Inferior parietal cortex (tissue), 1 donor: ENCODE measurements around the gene TGM6.
"Not testable (repeated sequence)": the region's sequence is repeated elsewhere in the genome, so short reads cannot be mapped to it uniquely, and the experiment has no call there.

Experiments used
- DNase-seq: peaks from one replicate; pipeline ENCODE4 v3.0.0-alpha.2; 2016; ENCODE audit errors: extremely low spot score

The TGM6 gene

DNA sequence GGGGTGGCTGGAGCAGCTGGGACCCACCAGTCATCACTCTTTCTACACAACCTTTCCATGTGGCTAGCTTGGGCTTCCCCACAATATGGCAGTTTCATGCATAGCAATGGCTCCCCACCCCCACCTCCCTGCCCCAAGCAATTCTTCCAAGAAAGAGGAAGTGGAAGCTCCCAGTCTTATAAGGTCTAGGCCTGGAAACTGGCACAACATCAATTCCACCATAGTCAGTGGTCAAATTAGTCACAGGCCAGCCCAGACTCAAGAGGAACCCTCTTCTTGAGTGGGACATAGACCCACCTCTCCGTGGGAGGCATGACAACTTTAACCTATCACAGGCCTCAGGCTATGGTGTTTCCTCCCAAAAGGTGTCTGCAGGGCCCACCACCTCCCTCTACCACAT lies 17.7 kb downstream of the TGM6 start:
- no peak for DNase-seq

DNA sequence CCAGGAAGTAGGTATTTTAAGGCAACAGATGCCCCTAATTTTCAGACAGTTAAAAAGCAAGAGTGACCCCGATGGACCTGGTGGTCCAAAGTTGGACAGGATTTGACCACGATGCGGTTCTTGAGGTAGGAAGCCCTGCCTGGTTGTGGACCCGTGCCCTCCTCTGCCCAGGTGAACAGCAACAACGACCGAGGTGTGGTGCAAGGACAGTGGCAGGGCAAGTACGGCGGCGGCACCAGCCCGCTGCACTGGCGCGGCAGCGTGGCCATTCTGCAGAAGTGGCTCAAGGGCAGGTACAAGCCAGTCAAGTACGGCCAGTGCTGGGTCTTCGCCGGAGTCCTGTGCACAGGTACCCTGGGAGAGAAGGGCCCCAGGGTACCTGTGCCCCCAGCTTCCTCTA lies 18.7 kb downstream of the TGM6 start:
- no peak for DNase-seq

DNA sequence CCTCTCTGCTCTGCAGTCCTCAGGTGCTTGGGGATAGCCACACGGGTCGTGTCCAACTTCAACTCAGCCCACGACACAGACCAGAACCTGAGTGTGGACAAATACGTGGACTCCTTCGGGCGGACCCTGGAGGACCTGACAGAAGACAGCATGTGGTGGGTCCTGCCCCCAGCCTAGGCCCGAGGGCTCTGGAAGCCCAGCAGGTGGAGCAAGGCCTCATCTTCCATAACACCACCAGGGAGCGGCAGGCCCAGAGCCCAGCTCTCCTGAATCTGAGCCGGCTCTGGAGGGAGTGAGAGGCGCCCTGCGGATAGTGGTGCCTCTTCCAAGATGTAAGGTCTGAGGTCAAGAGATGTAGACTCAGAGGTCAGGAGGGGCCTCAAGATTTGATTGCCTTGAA lies 19.6 kb downstream of the TGM6 start:
- no peak for DNase-seq

DNA sequence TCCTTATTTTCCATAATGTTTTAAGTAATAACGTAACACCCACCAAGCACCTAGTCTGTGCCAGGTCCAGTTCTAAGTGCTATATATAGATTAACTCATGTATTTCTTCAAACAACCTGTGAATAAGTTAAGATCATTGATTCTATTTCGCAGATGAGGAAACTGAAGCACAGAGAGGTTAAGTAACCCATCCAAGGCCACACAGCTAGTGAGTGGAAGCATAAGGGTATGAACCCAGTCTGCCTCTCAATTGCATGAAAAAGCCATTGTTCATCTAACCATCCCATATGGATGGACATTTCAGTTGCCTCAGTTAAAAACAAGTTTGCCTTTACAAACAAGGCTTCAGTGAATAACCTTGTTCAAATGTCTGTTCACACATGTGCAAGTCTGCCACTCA lies 20.8 kb downstream of the TGM6 start:
- no peak for DNase-seq

DNA sequence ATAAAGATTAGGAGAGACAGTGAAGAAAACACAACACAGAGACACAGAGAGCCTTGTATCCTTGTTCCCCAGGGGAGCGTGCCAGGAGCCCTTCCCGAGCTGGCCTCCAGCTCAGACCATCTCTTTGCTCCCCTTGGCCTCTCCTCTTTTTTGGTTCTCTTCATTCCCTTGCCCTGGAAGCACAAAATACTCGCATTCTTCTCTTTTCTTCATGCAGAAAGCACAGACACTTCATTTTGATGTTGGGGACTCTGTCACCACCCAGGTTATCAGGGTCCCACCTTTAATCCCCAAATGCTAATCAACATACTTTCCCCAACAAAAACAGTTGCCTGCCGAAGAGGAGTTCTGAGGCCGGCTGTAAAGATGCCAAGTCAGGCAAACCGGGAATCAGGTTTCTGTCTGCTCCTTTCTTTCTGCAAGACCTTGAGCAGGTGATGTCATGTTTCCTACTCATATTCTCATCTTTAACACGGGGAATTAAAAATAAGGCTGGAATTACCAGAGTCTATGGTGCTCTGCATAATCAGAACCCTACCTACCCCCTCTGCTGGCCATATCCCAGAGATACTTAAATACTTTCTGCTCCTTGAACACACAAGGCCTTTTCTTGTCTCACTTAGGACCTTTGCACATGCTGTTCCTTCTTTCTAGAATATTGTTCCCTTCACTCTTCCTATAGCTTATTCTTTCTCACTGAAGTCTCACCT lies 21.7 kb downstream of the TGM6 start:
- DNase-seq: no peak

DNA sequence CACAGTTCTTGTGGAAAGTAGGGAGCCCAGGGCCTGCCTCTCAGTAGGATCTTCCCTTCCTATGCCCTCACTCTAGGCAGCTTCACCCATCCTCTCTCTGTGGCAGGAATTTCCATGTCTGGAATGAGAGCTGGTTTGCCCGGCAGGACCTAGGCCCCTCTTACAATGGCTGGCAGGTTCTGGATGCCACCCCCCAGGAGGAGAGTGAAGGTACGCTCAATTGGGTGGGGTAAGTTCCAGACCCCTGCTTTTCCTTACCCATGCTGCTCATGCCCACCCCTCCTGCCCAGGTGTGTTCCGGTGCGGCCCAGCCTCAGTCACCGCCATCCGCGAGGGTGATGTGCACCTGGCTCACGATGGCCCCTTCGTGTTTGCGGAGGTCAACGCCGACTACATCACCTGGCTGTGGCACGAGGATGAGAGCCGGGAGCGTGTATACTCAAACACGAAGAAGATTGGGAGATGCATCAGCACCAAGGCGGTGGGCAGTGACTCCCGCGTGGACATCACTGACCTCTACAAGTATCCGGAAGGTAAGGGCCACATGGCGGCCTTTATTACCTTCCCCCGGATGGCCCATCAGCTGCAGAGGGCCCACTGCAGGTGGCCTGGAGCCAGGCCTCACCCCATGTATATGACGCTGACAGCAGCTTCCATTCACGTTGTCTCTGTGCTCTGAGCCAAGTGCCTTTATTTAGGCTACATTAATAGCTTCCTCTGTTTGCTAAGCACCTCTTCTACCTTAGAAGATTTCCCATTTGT lies 22.8 kb downstream of the TGM6 start:
- no peak for DNase-seq

DNA sequence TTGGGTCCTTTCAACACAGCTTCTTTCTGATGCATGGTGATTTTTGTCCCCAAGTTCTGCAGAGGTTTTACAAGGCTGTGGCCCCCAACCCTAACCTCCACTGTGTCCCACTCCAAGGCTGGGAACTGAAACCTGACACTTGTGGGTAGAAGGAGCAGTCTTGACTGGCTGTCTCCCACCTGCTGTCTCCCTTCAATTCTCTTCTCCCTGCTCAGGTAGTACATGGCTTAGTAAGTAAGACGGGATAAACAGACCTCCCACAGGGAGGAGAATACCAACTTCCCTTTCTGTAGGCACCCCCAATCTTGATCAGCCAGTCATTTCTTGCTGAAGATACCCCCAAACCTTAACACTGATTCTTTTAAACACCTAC lies 25.0 kb downstream of the TGM6 start:
- no peak for DNase-seq

DNA sequence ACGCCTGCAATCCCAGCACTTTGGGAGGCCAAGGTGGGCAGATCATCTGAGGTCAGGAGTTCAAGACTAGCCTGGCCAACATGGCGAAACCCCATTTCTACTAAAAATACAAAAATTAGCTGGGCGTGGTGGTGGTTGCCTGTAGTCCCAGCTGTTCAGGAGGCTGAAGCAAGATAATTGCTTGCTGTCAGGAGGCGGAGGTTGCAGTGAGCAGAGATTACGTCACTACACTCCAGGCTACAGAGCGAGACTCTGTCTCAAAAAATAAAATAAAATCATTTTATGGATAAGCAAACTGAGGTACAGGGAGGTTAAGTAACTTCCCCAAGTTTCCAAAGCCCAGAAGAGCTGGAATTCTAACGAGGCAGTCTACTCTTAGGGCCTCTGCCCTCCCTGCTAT lies 26.7 kb downstream of the TGM6 start:
- DNase-seq: not testable (repeated sequence)

DNA sequence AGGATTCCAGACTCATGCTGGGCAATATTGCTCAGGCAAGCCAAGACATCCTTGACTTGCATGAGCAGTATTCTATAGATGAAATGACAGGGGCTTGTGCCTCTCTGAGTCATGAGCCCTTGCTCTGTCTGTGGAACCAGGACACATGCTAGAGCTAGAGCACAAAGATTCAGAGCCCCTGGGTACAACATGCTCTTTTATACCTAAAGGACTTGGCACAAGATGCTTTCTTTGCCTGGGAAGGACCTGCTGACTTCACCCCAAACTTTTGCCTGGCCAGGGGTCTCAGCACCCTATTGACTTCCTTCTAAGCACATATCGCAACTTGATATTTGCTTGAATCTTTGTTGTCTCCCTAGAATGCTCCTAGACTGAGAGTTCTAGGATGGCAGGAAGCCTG lies 27.4 kb downstream of the TGM6 start:
- no peak for DNase-seq

DNA sequence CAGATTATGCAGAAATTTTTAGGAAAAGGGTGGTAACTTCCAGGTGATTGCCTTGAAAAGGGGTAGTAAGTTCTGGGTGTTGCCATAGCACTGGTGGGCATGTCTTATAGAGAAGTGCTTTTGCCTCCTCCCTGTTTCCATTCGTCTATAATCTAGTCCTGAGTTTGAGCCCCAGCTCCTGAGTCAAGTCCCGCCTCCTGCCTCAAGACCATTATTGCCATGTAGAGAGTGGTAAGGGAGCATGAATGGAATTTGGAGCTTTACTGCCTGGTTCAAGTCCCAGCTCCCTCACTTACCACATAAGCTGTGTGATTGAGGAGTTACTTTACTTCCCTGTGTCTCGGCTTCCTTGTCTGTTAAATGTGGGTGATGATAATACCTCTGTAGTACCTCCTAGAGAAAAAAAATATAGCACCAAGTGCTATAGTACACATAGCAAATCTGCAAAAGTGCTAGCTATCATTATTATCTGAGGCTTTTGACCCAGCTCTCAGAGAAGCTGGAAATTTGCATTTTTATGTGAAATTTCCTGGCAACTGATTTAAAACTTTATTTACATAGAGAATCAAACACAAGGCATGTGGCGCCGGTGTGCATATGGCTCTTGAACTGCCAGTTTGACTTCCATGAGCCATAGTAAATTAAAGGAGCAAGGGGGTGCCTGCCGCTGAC lies 36.0 kb downstream of the TGM6 start:
- no peak for DNase-seq

DNA sequence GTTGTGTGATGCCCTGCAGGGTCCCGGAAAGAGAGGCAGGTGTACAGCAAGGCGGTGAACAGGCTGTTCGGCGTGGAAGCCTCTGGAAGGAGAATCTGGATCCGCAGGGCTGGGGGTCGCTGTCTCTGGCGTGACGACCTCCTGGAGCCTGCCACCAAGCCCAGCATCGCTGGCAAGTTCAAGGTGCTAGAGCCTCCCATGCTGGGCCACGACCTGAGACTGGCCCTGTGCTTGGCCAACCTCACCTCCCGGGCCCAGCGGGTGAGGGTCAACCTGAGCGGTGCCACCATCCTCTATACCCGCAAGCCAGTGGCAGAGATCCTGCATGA lies 36.5 kb downstream of the TGM6 start:
- DNase-seq: no peak

DNA sequence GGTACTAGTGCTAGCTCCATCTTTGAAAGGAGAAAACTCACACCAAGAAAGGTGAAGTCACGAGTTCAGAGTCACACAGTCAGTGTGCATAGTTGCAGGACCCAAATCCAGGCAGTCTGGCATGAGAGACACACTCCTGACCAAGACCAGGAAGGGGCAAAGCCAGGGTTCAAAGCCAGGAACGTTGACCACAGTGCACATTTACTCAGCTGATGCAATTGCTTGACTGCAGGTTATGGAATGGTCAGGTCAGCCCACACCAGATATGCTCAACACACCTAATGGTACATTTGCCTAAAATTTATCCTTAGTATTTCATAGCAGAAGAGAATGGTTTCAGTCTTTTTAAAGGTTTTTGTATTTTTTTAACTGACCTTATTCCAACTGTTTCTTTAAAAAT lies 37.7 kb downstream of the TGM6 start:
- DNase-seq: no peak

DNA sequence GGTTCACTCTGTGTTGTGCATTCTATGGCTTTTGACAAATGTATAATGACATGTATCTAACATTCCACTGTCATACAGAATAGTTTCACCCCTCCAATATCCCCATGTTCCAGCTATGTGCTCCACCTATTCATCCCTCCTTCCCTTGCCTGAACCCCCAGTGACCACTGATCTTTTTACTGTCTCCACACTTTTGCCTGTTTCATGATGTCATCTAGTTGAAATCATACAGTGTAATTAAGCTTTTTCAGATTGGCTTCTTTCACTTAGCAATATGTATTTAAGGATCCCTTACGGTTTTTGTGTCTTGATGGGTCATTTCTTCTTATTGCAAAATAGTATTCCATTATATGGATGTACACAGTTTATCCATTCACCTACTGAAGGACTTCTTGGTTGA lies 39.8 kb downstream of the TGM6 start:
- DNase-seq: no peak

DNA sequence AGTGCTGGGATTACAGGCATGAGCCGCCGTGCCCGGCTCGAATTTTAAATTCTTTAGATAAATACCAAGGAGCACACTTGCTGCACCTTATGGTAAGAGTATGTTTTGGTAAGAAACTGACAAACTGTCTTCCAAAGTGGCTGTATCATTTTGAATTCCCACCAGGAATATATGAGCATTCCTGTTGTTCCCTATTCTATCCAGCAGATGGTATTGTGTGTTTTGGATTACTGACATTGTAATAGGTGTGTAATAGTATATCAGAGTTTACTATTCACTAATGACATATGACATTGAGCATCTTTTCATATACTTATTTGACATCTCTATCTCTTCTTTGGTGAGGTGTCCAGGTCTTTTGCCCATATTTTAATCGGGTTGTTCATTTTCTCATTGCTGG lies 40.5 kb downstream of the TGM6 start:
- DNase-seq: no peak

DNA sequence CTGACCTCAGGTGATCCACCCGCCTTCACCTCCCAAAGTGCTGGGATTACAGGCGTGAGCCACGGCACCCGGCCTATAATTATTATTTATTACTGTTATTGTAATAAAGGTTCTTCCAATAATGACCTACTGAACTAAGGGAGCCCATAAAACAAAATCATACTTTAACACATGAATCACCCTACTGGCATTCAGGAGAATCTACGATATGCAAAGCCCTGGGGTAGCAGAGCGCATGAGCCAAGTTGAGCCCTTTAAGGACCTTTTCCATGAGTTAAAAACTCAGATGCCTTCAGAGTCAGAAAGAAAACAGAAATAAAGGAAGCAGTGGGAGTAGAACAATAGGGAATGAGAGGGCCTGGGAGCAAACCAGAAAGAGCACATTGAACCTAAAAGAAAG lies 48.4 kb downstream of the TGM6 start:
- DNase-seq: no peak

DNA sequence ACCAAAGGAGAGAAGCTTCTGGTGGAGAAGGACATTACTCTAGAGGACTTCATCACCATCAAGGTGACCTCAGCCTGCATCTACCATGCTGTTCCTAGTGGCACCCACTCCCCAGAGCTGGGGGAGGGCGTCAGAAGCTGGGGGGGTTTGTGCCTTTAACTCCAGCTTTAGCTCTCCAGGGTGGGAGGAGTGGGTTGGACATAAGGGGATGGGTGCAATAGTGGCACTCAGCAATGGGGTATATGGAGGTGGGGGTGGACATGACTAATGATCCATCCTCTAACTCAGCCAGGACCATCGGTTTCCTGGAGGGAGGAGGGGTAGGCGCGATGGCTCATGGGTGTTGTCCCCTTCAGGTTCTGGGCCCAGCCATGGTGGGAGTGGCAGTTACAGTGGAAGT lies 49.8 kb downstream of the TGM6 start:
- no peak for DNase-seq

DNA sequence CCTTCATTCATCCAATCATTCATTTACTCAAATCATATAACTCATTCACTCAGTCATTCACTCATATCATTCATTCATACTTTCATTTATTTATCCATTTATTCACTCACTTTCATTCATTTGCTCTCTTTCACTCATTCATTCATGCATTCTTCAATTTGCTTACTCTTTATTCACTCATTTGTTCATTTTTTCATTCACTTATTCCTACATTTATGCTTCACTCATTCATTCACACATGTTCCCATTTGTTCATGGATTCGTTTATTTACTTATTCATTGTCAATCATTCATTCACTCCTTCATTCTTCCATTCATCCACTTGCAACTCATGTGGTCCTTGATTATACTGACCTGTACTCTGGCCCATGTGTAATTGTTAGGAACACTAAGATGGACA lies 50.5 kb downstream of the TGM6 start:
- DNase-seq: no peak

DNA sequence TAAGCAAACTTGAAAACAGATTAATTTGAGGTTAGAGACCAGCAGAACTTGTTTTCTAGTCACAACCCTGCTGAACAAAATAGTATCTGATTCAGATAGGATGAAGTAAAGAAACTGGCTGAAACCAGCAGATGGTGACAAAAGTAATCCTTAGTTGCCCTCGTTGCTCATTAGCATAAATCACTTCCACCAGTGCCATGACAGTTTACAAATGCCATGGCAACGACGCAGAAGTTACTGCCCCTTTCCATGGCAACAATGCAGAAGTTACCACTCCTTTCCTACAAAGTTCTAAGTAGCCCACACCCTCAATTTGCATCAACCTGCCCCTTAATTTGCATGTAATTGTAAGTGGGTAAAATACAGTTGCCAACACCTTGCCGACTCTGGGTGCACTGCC lies 66.1 kb downstream of the TGM6 start:
- no peak for DNase-seq

DNA sequence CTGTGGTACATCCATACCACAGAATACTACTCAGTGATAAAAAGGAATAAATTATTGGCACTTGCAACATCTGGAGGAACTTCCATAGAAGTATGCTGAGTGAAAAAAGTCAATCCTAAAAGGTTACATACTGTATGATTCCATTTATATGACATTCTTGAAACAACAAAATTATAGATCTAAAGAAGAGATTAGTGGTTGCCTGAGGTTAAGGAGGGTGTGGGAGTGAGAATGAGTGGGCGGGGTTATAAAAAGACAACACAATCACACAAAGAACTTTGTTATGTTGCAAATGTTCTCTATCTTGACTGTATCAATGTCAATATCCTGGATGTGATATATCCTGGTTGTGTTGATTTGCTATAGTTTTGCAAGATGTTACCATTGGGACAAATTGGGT lies 68.7 kb downstream of the TGM6 start:
- DNase-seq: no peak

DNA sequence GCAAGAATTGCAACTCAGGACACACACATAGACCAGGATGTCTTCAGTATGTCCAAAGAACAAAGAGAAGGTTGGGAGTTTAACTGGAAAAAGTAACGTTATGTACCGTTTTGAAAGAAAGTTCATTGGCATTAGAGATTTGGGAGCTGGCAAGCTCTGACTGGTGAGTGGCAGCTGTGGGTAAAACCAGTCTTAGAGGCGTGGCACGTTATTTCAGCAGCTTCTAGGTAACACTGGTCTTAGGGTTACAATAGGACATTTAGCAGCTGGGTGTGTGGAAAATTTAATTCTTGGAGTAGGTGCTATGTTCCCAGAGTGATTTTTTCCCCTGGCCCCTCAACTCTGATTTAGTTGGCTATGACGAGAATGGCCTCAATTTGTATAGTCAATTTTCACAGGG lies 70.7 kb downstream of the TGM6 start:
- no peak for DNase-seq

DNA sequence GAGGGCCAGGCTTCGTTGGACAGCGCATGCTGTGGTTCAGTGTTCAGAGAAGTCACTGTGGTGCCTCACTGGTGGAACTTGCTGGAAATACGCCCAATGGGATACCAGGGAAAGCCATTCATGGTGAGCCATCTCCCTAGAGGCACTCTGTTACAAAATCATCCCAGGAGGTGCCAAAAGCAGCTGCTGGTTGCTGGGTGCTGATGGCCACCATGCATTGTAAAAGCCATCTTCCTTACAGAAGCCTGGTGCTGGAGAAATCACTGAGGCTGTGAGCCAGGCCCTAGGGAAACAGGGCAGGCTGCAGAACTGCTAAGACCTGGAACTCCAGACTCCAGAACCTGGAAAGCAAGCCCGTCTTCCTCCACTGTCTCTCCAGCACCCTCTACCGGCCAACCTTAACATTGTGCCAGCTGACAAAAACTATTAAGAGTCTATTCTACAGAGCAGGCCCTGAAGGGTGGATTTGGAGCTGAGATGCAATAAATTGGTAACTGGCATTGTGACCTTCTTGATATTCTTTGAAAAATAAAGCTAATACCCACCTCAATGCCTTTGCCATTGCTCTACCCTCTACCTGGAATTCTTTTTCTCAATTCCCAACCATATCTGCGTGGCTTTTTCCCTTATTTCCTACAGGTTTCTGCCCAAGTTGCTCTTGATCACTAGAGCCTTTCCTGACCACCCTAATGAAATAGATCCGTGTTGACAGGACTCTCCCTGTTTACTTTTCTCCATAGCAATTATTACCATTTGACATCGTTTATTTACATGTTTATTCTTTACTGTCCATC lies 71.4 kb downstream of the TGM6 start:
- peak; percentile 89 for DNase-seq

DNA sequence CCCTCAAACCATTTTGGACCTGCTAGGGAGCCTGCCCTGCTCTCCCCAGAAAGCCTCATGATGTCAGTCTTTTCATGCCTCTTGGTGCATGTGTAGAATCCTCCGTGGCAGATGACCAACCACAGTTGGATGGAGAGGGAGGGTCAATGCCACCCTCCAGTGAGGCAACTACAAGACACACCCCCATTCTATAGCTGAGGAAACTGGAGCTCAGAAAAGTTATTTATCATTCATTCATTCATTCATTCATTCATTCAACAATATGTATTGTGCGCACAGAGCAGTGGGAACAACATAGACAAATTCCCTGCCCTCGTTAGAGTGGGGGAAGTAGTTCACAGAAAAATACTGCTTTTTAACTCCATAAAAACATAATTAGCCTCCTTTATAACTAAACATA lies 73.1 kb downstream of the TGM6 start:
- no peak for DNase-seq
